ENCODE results near the gene CEP20.
"Not testable (repeated sequence)": the region's sequence is repeated elsewhere in the genome, so short reads cannot be mapped to it uniquely, and the experiment has no call there.

The CEP20 gene

GRCh38 chr16:15924996-15925395, 36.6 kb upstream of the CEP20 start:
- Histone ChIP-seq H3K9ac (ENCODE audit: low read depth, low read length) (no peak overlapping the region), H3K4me2 (ENCODE audit: insufficient read depth, low read length) (no peak overlapping the region), H3K27me3 (ENCODE audit: insufficient read depth, low read length, poor library complexity) (no peaks in the 10 kb centered on the region), H4K20me1 (ENCODE audit: insufficient read depth, low read length) (no peaks in the 10 kb centered on the region), H3K27ac (ENCODE audit: low read length) (no peak overlapping the region), H3K79me2 (ENCODE audit: insufficient read depth, low read length) (no peaks in the 10 kb centered on the region), H2AFZ (ENCODE audit: low read depth, low read length) (no peak overlapping the region), H3K9me3 (ENCODE audit: insufficient read depth, low read length, severe bottlenecking) (no peaks in the 10 kb centered on the region), H3K36me3 (ENCODE audit: insufficient read depth, low read length) (no peaks in the 10 kb centered on the region), H3K4me1 (ENCODE audit: insufficient read depth, low read length) (no peaks in the 10 kb centered on the region), H3K4me3 (ENCODE audit: low read depth in 1 of 2, low read length in 2 of 2) (no peak overlapping the region)
- no peak for ATAC-seq (ENCODE audit: insufficient read depth, low read depth)
- DNase-seq: no peak
- TF ChIP-seq EZH2 (IDR thresholded peaks at IDR 0.05; ENCODE audit: borderline replicate concordance, low read depth, low read length, severe bottlenecking): no peak

DNA sequence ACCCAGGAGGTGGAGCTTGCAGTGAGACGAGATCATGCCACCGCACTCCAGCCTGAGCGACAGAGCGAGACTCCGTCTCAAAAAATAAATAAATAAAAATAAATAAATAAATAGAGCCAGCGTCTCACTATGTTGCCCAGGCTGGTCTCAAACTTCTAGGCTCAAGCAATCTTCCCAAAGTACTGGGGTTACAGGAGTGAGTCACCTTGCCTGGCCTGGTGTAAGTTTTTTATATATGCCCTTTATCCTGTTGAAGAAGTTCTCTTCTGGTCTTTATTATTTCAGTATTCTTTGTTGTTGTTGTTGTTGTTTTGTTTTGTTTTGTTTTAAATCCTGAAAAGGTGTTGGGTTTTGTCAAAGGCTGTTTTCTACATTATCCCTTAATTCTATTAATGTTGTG, 30.9 kb upstream of the CEP20 start:
- no peaks in the 10 kb centered on the region for H3K36me3 ChIP-seq (ENCODE audit: insufficient read depth, low read length)
- H3K9ac ChIP-seq (ENCODE audit: low read depth, low read length): no peak overlapping the region
- H4K20me1 ChIP-seq (ENCODE audit: insufficient read depth, low read length): no peaks in the 10 kb centered on the region
- H3K4me2 ChIP-seq (ENCODE audit: insufficient read depth, low read length): no peak overlapping the region
- no peak overlapping the region for H2AFZ ChIP-seq (ENCODE audit: low read depth, low read length)
- DNase-seq: no peak
- no peaks in the 10 kb centered on the region for H3K27me3 ChIP-seq (ENCODE audit: insufficient read depth, low read length, poor library complexity)
- no peak overlapping the region for H3K4me3 ChIP-seq (ENCODE audit: low read depth in 1 of 2, low read length in 2 of 2)
- no peak overlapping the region for H3K27ac ChIP-seq (ENCODE audit: low read length)
- no peaks in the 10 kb centered on the region for H3K9me3 ChIP-seq (ENCODE audit: insufficient read depth, low read length, severe bottlenecking)
- ATAC-seq (ENCODE audit: insufficient read depth, low read depth): no peak
- no peaks in the 10 kb centered on the region for H3K4me1 ChIP-seq (ENCODE audit: insufficient read depth, low read length)
- H3K79me2 ChIP-seq (ENCODE audit: insufficient read depth, low read length): no peaks in the 10 kb centered on the region
- TF ChIP-seq CTCF (IDR thresholded peaks at IDR 0.05; ENCODE audit: borderline replicate concordance, extremely low read depth, low read length, poor library complexity, severe bottlenecking) (no peak), EZH2 (IDR thresholded peaks at IDR 0.05; ENCODE audit: borderline replicate concordance, low read depth, low read length, severe bottlenecking) (no peak)

- H3K4me2 ChIP-seq (ENCODE audit: insufficient read depth, low read length); H3K27me3 ChIP-seq (ENCODE audit: insufficient read depth, low read length, poor library complexity); H2AFZ ChIP-seq (ENCODE audit: low read depth, low read length); ATAC-seq (ENCODE audit: insufficient read depth, low read depth); H3K27ac ChIP-seq (ENCODE audit: low read length); H4K20me1 ChIP-seq (ENCODE audit: insufficient read depth, low read length); DNase-seq; H3K36me3 ChIP-seq (ENCODE audit: insufficient read depth, low read length); H3K9ac ChIP-seq (ENCODE audit: low read depth, low read length); H3K9me3 ChIP-seq (ENCODE audit: insufficient read depth, low read length, severe bottlenecking); H3K4me1 ChIP-seq (ENCODE audit: insufficient read depth, low read length); H3K4me3 ChIP-seq (ENCODE audit: low read depth in 1 of 2, low read length in 2 of 2); H3K79me2 ChIP-seq (ENCODE audit: insufficient read depth, low read length): not testable (repeated sequence)
Measured at GRCh38 chr16:15918314-15918713, 29.9 kb upstream of the CEP20 start.

DNA sequence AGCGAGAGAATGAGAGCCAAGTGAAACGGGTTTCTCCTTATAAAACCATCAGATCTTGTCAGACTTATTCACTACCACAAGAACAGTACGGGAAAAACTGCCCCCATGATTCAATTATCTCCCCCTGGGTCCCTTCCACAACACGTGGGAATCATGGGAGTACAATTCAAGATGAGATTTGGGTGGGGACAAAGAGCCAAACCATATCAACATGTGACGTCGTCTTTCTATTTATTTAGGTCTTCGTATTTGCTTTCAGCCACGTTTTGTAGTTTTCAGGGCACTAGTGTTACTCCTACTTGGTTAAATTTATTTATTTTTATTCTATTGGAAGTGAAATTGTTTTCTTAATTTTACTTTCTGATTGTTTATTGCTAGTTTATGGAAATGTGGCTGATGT, 27.9 kb upstream of the CEP20 start:
- no peak overlapping the region for H3K4me2 ChIP-seq (ENCODE audit: insufficient read depth, low read length)
- H4K20me1 ChIP-seq (ENCODE audit: insufficient read depth, low read length): no peaks in the 10 kb centered on the region
- H3K27me3 ChIP-seq (ENCODE audit: insufficient read depth, low read length, poor library complexity): no peaks in the 10 kb centered on the region
- no peaks in the 10 kb centered on the region for H3K36me3 ChIP-seq (ENCODE audit: insufficient read depth, low read length)
- TF ChIP-seq EZH2 (IDR thresholded peaks at IDR 0.05; ENCODE audit: borderline replicate concordance, low read depth, low read length, severe bottlenecking) (no peak), CTCF (IDR thresholded peaks at IDR 0.05; ENCODE audit: borderline replicate concordance, extremely low read depth, low read length, poor library complexity, severe bottlenecking) (no peak)
- H3K9me3 ChIP-seq (ENCODE audit: insufficient read depth, low read length, severe bottlenecking): no peaks in the 10 kb centered on the region
- no peak overlapping the region for H3K27ac ChIP-seq (ENCODE audit: low read length)
- no peak overlapping the region for H3K9ac ChIP-seq (ENCODE audit: low read depth, low read length)
- DNase-seq: no peak
- ATAC-seq (ENCODE audit: insufficient read depth, low read depth): no peak
- no peak overlapping the region for H2AFZ ChIP-seq (ENCODE audit: low read depth, low read length)
- no peaks in the 10 kb centered on the region for H3K79me2 ChIP-seq (ENCODE audit: insufficient read depth, low read length)
- no peak overlapping the region for H3K4me3 ChIP-seq (ENCODE audit: low read depth in 1 of 2, low read length in 2 of 2)
- H3K4me1 ChIP-seq (ENCODE audit: insufficient read depth, low read length): peaks cover 12% of the 10 kb centered on the region

Measured in DND-41 (cell line).